ENCODE measurements around the gene ZFHX3.
"Not testable (repeated sequence)": the region's sequence is repeated elsewhere in the genome, so short reads cannot be mapped to it uniquely, and the experiment has no call there.

Gene ZFHX3, protein sequence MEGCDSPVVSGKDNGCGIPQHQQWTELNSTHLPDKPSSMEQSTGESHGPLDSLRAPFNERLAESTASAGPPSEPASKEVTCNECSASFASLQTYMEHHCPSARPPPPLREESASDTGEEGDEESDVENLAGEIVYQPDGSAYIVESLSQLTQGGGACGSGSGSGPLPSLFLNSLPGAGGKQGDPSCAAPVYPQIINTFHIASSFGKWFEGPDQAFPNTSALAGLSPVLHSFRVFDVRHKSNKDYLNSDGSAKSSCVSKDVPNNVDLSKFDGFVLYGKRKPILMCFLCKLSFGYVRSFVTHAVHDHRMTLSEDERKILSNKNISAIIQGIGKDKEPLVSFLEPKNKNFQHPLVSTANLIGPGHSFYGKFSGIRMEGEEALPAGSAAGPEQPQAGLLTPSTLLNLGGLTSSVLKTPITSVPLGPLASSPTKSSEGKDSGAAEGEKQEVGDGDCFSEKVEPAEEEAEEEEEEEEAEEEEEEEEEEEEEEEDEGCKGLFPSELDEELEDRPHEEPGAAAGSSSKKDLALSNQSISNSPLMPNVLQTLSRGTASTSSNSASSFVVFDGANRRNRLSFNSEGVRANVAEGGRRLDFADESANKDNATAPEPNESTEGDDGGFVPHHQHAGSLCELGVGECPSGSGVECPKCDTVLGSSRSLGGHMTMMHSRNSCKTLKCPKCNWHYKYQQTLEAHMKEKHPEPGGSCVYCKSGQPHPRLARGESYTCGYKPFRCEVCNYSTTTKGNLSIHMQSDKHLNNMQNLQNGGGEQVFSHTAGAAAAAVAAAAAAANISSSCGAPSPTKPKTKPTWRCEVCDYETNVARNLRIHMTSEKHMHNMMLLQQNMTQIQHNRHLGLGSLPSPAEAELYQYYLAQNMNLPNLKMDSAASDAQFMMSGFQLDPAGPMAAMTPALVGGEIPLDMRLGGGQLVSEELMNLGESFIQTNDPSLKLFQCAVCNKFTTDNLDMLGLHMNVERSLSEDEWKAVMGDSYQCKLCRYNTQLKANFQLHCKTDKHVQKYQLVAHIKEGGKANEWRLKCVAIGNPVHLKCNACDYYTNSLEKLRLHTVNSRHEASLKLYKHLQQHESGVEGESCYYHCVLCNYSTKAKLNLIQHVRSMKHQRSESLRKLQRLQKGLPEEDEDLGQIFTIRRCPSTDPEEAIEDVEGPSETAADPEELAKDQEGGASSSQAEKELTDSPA (N-terminal part only)

DNA sequence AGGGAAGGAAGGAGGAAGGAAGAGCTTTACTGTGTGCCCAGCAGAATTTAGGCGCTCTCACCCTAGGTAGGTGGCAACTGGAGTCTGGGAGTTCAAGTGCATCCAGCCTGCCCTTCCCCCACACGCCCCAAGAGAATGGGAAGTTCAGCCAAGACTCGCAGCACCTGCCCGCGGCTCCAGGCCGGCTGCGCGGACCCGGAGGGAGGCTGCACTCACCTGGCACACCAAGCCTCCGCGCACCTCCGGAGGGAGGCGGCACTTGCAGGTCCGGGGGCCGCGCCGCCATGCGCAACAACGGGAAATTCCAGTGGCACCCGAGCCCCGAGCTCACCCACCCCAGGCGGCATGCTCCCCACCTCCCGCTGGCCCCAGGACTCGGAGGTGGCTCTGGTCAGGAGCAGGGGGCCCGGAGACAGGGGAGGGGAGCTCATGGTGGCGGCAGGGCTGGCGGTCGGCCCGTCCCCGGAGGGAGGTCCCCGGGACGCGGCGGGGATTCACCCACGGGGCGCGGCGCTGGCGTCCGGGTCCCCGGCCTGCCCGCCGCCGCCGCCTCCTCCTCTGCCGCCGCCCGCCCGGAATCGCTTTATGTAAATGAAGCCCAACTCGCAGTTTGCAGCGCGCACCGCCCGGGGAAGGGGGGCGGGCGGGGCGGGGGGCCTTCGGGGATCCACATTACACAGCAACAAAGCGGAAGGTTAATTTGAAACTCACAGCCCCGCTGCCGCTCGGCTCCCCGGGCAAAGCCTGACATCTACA is at the start of gene ZFHX3:
TSS of gene ZFHX3 (minus strand) at position 593 of the 756 bp plus-strand sequence. CDS start 87,983 bp downstream, outside the sequence.
- no peak for DNase-seq

DNA sequence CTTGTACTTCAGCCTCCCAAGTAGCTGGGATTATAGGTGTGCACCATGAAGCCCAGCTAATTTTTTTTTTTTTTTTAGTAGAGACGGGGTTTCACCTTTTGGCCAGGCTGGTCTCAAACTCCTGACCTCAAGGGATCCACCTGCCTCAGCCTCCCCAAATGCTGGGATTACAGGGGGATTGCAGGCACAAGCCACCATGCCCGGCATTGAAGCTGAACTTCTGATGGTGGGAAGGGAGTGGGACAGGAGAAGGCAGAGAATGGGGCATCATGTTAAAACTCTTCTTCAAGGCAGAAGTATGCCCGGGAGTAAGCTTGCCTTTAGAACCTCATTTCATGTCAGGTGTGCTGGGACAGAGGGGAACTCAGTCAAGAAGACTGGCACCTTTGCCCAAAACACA is 48.6 kb upstream of the ZFHX3 start:
- DNase-seq: no peak

DNA sequence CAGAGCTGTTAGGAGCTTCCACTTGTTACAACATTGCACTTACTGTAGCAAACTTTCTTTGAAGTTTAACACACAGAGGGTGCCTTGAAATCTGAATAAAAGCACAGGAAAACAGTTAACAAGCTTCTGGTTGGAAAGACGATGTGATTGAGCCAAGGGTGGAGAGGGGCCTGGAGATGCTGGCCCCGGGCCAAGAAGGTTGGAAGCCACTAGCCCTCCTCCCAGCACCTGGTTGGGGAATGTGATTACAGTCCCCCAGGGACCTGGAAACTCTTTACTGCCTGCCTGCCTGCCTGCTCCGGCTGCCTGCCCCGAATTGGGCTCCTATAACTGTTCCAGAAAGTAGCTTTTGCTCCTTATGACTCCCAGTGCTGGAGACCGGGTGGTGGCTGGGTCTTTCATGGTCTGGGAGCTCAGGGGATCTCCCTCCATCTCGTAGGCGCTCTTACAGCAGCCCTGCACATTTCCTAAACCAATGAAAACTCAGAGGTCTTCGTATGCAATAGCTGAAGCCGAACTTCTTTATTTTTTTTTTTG is 48.0 kb upstream of the ZFHX3 start:
- no peak for DNase-seq

DNA sequence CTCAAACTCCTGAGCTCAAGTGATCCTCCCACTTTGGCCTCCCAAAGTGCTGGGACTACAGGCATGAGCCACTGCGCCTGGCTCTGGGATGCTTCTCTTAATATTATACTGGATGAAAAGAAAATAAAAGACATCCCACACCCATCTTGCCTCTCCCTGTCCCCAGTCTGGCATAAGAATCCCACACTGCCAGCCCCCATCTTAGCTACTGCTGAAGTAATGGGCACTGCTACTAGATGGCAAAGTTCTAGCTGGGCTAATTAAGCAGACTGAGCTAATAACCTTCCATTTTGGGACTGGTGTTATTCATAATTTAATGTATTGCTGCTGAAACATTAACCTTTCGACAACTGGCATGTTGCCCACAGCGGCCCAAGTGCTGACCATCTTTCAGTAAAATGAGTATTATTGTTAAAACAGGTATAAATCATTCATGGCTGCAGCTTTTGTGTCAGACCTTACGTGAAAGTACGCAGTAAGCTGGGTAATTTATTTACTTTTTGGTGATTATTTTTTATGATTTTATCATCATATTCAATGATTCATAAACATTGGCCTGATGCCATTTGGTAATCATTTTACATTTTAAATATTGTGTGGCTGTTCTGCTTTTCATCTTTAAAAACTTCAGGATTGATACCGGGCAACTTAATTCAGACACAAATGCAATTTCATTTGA is 47.4 kb upstream of the ZFHX3 start:
- DNase-seq: no peak

DNA sequence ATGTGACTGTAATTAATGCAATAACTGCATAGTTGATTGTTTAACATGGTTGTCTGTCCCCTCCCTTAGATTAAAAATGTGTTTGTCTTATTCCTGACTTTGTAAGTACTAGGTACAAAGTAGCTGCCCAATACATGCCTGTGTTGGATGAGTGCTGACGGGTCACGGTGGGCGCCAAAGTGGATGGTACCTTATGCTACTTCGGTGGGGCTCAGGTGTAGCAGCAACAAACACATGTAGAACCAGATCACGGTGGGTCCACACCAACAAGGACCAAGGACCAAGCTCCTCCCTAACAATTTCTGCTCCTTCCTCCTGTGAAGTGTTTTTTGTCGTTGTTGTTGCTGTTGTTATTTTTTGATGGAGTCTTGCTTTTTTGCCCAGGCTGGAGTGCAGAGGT is 46.4 kb upstream of the ZFHX3 start:
- no peak for DNase-seq

DNA sequence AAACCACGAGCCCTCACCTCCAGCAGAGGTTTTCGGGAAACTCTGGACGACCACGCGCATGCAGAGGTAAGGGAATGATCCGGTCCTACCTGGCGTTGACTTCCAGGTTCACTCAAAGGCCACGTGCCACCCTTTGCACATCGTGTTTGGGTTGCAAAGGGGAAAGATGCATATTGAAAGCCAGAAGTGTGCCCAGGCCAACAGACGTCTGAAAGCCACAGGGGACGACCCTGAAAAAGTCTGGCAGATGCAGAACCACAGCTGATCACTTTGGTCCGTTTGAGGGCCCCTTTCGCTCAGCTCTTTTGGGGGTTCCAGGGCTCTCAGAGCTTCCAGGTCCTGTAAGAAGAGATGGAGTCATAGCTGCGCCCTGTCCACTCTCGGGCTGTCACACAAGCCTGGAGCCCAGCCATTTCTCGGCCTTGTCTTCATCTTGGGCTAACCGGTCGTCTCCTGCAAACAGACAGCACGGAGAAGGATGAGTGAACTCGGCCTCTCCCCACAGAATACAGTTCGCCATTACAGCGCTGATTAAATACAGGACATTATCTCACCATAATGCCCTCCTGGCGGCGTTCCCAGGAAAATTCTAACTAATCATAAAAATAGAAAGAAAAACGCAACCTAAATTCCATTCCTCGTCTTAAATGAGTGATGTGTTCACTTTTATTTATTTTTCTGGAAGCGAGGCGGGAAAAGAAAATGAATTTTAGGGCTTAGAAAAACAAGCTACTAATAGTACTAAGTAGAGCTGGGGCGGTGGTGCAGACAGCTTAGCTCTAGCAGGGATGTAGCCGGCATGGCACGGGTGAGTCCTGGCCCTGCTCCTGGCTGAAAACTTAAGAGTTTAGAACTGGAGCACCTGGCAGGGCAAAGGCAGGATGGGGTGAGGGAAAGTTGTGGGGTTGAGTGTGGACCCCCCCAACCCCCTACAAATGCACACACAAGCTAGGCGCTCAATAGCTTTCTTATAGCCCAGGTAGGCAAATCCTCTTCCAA is 45.5 kb upstream of the ZFHX3 start:
- no peak for DNase-seq

DNA sequence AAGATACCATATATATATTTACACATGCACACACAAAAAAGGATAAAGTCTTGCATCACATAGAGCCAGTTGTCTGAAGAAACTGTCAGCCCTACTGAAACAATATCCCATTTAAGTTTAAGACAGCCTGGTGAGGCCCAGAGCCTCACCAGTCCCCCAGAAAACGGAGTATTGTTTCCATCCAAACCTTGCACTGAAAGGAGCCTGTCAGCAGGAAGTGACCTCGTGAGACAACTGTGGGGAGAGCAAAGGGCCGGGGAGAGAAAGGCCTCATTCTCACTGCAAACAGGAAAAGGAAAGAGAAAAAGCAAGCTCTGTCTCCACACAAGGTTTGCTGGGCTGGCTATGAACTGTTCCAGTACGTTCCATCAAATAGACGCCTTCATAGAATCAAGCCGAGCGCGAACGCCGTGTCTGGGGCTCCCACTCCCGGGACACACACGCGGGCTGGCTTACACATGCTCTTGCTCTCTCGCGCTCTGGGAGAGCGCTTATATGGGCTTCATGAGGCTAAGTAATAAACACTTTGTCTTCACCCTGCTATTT is 44.4 kb upstream of the ZFHX3 start:
- no peak for DNase-seq

DNA sequence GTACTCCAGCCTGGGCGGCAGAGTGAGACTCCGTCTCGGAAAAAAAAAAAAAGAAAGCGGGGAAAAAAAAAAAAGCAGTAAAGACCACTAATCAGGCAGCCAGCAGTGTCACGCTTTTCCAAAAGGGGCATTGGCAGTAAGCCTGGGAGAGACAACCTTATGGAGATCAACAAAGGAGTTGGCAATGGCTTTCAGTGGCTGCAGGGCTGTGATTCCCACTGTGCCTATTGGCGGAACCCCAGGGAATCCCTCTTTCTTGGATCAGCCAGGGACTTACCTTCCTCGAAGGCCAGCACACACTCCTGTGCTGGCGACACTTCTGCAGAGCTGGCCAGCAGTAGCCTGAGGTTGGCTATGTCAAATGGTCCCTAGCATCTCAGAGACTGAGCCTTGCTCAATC is 43.2 kb upstream of the ZFHX3 start:
- no peak for DNase-seq

DNA sequence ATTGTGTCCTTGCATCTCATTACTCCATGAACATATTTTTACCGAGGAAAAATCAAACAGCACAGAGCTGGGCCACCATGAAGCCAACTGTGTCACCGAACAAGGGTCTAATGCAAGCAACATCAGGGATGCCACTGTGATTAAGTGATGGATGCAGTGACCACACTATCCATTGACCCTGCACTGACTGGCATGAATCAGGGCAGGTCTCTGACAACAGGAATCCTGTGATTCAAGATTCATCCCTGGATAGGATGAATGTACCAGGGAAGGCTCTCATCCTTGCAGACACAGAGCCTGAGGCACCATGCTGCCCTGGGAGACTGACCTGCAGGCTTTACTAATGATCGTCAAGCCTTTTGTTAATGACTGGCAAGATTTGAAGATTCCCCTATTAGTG is 41.5 kb upstream of the ZFHX3 start:
- DNase-seq: no peak

DNA sequence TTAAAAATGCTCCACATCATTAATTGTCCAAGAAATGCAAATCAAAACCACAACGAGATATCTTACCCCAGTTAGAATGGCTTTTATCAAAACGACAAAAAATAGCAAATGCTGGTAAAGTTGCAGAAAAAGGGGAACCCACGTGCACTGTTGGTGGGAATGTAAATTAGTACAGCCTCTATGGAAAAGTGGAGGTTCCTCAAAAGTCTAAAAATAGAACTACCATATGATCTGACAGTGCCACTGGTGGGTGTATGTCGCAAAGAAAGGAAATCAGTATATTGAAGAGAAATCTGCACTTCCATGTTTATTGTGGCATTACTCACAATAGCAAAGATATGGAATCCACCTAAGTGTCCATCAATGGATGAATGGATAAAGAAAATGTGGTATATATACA is 38.2 kb upstream of the ZFHX3 start:
- DNase-seq: no peak

DNA sequence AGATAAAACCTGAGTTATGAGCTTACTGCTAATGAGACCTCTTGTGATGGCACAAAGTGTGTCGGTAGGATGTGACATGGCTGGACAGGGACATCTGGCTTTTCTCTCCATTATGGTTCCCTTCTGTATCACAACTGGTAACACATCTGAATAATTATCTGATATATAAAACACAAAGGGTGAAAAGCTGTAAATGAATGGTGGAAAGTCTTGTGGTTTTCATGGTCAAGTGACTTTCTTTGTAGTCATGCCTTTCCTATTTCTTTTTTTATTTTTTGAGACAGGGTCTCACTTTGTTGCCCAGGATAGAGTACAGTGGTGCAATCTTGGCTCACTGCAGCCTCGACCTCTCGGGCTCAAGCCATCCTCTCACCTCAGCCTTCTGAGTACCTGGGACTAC is 35.3 kb upstream of the ZFHX3 start:
- no peak for DNase-seq

DNA sequence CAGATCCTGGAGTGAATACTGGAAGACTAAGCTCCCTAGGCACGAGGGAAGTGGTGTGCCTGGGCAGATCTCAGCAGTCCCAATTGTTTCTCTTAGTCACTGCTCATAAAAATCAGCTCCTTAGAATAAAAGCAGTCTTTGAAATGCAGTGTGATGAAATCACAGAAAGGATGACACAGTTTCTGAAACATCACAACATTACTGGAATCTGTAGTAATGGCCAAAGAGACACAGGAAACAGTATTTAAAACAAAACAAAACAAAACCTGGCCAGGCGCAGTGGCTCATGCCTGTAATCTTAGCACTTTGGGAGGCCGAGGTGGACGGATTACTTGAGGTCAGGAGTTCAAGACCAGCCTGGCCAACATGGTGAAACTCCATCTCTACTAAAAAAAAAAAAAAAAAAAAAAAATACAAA is 34.7 kb upstream of the ZFHX3 start:
- DNase-seq: not testable (repeated sequence)

DNA sequence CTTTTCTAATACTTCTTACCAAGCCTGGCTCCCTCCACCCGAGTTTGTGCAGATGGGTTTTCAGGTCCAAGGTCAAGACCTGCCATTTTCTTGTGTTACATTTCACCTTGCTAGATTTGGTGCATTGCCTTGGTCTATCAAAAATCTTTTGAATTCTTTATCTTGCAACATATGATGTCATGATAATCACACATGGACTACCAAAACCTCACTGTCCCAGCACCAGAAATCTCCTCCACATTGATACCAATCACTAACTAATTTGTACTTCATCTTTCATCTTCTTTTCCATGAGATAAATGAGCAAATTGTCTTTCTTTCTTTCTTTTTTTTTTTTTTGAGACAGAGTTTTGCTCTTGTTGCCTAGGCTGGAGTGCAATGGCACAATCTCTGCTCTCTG is 33.0 kb upstream of the ZFHX3 start:
- no peak for DNase-seq

DNA sequence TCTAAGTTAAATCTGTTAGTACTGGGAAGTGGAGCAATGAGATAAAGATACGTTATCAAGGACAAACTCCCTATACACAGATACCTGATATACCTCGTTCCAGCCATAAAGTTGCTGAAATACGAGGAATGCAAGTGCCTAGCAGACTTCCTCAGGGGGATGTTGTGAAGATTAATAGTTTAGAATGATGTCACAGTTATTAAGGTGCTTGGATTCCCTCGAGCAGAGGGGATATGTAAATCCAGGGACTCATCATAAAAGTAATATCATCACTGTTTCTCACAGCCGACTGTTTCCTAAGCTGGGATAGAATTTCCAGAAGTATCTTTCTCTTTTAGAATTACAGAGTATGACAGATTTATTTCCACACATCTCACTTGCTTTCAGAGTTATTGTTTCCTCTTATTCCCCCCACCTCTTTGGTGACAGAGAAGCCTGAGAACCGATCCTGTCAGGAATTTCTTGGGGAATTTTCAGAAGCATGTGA is 28.4 kb upstream of the ZFHX3 start:
- no peak for DNase-seq

DNA sequence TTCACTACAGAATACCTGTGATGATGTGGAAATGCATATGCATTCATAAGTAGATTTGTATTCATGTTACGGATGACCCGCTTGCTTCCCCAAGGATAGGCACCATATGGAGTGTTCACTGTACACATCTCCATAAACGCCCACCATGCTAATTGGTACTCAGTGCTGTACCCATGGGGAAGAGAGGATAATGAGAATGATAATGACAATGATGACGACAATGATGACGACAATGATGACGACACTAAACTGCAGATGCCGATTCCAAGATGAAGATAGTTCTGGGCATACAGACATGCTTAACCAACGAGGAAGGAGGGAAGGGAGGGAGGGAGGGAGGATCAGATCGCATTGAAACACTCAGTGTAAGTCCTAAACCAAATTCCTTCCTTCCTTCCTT is 26.5 kb upstream of the ZFHX3 start:
- DNase-seq: no peak

DNA sequence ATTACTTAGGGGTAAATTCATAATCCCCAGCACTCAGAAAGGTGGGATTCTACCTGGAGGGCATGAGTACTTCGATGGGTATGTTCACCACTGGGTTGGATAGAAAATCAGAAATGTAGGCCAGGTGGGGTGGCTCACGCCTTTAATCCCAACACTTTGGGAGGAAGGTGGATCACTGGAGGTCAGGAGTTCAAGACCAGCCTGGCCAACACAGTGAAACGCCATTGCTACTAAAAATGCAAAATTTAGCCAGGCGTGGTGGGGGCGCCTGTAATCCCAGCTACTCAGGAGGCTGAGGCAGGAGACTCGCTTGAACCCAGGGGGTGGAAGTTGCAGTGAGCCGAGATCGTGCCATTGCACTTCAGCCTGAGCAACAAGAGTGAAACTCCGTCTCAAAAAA is 24.1 kb upstream of the ZFHX3 start:
- DNase-seq: not testable (repeated sequence)

DNA sequence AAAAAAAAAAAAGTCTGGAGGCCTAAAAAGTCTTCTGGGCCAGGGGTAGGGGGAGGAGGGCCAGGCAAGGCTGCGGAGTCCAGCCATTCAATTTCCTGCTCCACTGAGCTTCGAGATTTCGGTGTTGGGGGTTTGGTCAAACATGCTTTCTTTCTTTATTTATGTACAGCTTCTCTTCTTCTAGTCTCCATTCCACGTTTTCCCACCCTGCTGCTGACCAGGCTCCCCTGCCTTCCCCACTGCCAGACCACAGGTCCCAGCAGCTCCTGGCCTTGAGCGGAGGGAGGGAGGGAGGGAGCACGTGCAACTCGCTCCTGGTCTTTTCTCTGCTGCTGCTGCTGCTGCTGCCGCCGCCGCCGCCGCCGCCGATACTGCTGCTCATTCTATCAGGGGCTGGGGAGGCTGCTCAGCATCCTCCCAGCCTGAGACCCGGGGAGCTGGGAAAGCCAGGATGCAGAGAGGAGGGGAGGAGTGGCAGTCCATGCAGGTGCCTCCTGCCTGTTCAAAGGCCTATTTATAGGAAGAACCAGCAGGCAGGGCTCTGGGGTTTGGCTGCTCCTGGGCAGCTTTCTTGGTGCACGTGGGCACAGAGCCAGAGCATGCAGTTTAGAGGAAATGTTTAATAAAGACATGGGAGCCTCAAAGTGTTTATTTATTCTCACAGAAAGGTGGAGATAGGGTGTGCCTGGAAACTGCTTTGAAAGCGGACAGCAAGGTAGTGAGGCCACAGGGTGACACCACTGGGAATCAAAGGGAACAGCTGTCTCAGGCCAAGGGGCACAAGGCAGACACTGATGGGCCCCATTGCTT is 23.4 kb upstream of the ZFHX3 start:
- DNase-seq: no peak

DNA sequence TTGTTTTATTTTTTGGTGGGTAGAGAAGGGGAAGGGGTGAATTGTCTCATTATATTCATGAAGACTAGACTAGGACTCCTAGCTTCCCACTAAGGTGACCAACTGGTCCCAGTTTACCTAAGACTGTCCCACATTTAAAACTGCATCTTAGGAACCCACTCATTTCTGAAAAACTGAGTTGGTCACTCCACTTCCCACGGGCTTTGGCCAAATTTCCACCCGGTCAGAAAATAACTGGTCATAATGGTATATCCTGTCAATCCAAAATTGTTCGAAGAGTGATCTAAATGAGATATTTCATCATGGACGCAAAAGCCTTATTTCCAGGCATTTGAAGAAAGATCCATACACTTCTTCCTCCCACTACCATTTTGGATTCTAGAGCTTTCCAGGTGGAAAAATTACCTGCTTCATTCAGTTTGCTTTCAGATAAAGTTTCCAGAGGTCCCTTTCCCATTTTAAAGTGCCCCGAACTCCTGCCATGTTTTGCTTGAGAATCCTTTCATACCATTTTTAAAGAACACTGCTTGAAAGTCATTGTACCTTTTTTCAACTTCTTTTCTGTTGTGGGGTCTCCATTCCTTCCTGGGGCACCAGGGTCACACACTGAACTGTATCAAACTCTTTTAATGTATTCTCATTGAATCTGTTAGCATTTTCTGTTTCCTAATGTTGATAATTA is 21.8 kb upstream of the ZFHX3 start:
- DNase-seq: no peak

Measured in cerebellar nuclear complex (tissue), 1 donor.